HFFc6 (cell line): ENCODE results near the gene CAPN8. TPM values are rescaled to one million over a fixed set of nuclear protein-coding genes. Genes with fewer than 3 reads are reported as not detected.

Experiments
- DNase-seq: peaks from one replicate; pipeline ENCODE4 v3.0.0-alpha.2; 2018
- H3K27ac Mint-ChIP-seq: 2 replicates; pipeline ENCODE4 v1.8.0; 2020; ENCODE audit warnings: mild to moderate bottlenecking, mixed read lengths
- H3K27me3 Mint-ChIP-seq: 2 replicates; pipeline ENCODE4 v1.8.0; 2021; ENCODE audit warnings: mild to moderate bottlenecking, moderate library complexity, mixed read lengths; ENCODE audit not compliant: insufficient read depth
- H3K36me3 Mint-ChIP-seq: 2 replicates; pipeline ENCODE4 v1.8.0; 2021; ENCODE audit warnings: low read depth, mixed read lengths
- H3K4me1 Mint-ChIP-seq: 2 replicates; pipeline ENCODE4 v1.8.0; 2020; ENCODE audit warnings: low read depth, mixed read lengths
- H3K4me3 Mint-ChIP-seq: 2 replicates; pipeline ENCODE4 v1.8.0; 2020; ENCODE audit warnings: mild to moderate bottlenecking, moderate library complexity, mixed read lengths
- H3K9me3 Mint-ChIP-seq: 2 replicates; pipeline ENCODE4 v1.8.0; 2020; ENCODE audit warnings: mild to moderate bottlenecking, mixed read lengths
- total RNA-seq, 6 experiments: library from RNA; stranded (reverse); fragmentation: NEBNext Ultra II Directional; extraction: Animal tissue kit (Norgen Biotek cat#: 25700); gene quantifications; 2 replicates in 1 of 6; 3 replicates in 5 of 6; pipeline ENCODE4 v1.2.3, GENCODE V29; 2021
- TF ChIP-seq, protein P1 (sequence below): fragments of 200-600 bp; sonication (generic); IDR thresholded peaks from 2 replicates; pipeline ENCODE4 v1.5.0; 2021; ENCODE audit warnings: antibody characterized with exemption, mild to moderate bottlenecking

CAPN8 gene
- total RNA-seq, 6 experiments from 2014 or later = not detected

DNA sequence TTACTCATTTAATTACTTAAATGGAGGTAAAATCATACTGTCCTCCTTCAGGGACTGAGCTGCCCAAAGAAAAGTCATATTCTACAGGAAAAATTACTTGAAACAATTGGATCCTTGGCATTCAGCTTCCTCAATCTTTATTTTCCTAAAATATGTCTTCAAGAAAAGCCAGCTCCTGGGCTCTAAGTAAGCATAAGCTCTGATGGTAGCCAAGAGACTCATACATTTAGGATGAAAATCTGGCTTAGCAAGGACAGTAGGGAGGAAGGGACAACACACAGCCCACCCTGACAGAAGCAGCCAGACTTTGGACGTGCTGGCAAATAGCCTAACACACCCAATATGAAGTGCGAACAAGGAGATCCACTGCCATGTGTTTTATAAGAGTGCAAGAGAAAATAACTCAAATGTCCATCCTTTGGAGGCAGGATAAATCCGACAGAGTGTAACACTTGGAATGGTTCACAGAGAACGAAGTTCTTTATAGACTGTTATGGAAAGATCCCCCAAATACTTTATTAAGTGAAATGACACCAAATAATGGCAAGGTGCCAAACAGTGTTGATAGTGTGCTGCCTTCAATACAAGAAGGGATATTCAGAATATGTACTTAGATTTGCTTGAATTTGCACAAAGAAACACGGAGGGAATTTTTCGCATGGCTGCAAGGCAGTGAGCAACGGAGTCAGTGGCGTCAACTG is 14.1 kb downstream of the CAPN8 start:
- H3K36me3 Mint-ChIP-seq = no peaks in the 10 kb centered on the region
- H3K27me3 Mint-ChIP-seq = peaks cover 23% of the 10 kb centered on the region
- H3K4me3 Mint-ChIP-seq = no peak overlapping the region
- no peak for DNase-seq
- H3K9me3 Mint-ChIP-seq = no peaks in the 10 kb centered on the region
- H3K4me1 Mint-ChIP-seq = no peaks in the 10 kb centered on the region; the same call in 1 of the 2 replicates
- TF ChIP-seq, protein P1, sequence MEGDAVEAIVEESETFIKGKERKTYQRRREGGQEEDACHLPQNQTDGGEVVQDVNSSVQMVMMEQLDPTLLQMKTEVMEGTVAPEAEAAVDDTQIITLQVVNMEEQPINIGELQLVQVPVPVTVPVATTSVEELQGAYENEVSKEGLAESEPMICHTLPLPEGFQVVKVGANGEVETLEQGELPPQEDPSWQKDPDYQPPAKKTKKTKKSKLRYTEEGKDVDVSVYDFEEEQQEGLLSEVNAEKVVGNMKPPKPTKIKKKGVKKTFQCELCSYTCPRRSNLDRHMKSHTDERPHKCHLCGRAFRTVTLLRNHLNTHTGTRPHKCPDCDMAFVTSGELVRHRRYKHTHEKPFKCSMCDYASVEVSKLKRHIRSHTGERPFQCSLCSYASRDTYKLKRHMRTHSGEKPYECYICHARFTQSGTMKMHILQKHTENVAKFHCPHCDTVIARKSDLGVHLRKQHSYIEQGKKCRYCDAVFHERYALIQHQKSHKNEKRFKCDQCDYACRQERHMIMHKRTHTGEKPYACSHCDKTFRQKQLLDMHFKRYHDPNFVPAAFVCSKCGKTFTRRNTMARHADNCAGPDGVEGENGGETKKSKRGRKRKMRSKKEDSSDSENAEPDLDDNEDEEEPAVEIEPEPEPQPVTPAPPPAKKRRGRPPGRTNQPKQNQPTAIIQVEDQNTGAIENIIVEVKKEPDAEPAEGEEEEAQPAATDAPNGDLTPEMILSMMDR = no peak
- H3K27ac Mint-ChIP-seq = no peak overlapping the region

DNA sequence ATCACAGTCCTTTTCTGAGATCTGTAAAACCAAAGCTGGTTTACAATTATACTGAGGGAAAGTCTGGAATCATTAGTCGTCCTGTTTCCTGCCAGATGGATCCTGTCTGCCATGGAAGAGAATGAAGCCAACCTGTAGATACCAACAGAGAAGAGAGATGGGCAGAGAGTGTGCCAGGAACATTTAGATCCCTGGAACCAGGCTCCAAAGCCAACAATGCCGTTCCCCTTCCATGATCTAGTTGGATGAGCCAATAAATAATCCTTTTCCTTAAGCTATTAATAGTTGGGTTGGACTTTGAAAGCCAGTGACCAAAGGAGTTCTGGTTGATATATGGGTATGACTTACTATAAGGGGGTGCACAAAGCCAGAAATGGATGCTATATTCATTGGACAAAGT is 15.0 kb downstream of the CAPN8 start:
- no peak for DNase-seq
- no peak overlapping the region for H3K4me3 Mint-ChIP-seq
- H3K27ac Mint-ChIP-seq = no peak overlapping the region
- TF ChIP-seq, protein P1 = no peak
- no peaks in the 10 kb centered on the region for H3K36me3 Mint-ChIP-seq
- H3K4me1 Mint-ChIP-seq = no peaks in the 10 kb centered on the region; the same call in 1 of the 2 replicates
- H3K27me3 Mint-ChIP-seq = peaks cover 29% of the 10 kb centered on the region
- no peaks in the 10 kb centered on the region for H3K9me3 Mint-ChIP-seq

GRCh38 chr1:223649222-223649621 is 16.3 kb downstream of the CAPN8 start:
- no peak overlapping the region for H3K4me3 Mint-ChIP-seq
- H3K36me3 Mint-ChIP-seq = no peaks in the 10 kb centered on the region
- TF ChIP-seq, protein P1 = no peak
- no peak overlapping the region for H3K27ac Mint-ChIP-seq
- no peaks in the 10 kb centered on the region for H3K4me1 Mint-ChIP-seq
- H3K9me3 Mint-ChIP-seq = no peaks in the 10 kb centered on the region
- peaks cover 39% of the 10 kb centered on the region for H3K27me3 Mint-ChIP-seq
- DNase-seq = no peak

DNA sequence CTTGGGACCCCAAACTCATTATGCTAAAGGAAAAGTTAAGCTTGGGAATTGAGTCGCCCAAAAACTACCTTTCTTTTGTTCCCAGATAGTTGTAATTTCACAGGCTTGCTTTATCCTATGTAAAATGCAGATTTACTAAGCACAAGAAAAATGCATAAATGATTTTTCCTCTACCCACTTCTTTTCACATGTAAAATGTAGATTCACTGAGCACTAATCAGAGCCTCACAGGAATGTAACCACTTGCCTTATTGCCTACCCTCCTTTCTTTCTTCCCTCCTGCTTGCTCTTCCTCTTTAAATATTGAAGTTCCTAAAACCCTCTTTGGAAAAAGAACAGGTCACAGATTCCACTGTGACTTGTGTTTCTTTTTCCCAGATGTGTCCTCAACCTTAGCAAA is 18.3 kb downstream of the CAPN8 start:
- Mint-ChIP-seq H3K9me3 (no peaks in the 10 kb centered on the region), H3K27me3 (peaks cover 48% of the 10 kb centered on the region), H3K4me3 (no peak overlapping the region), H3K36me3 (no peaks in the 10 kb centered on the region), H3K27ac (no peak overlapping the region), H3K4me1 (no peaks in the 10 kb centered on the region)
- no peak for DNase-seq
- TF ChIP-seq, protein P1 = no peak

- H3K4me1 Mint-ChIP-seq = no peaks in the 10 kb centered on the region
- H3K4me3 Mint-ChIP-seq = no peak overlapping the region
- H3K27me3 Mint-ChIP-seq = peaks cover 51% of the 10 kb centered on the region
- TF ChIP-seq, protein P1 = no peak
- DNase-seq = no peak
- no peaks in the 10 kb centered on the region for H3K9me3 Mint-ChIP-seq
- H3K27ac Mint-ChIP-seq = no peak overlapping the region
- no peaks in the 10 kb centered on the region for H3K36me3 Mint-ChIP-seq
These were observed 19.6 kb downstream of the CAPN8 start for GRCh38 chr1:223645903-223646302.
